ENCODE measurements around the gene FKBP1A. TPM values are rescaled to one million over a fixed set of nuclear protein-coding genes. Genes with fewer than 3 reads are reported as not detected.

Gene FKBP1A
- total and polyA plus RNA-seq, 10 of the 15 experiments (the other 5 are each of a cell fraction or from before 2014, with no cell fraction given), result 103 to 687 (median 254) TPM

- no peak for TF ChIP-seq PRDM15 (CRISPR knock-in tag; IDR thresholded peaks at IDR 0.05)
- TF ChIP-seq STAT3 (IDR thresholded peaks at IDR 0.05; ENCODE audit: low read depth, low read length), result no peak
- TF ChIP-seq USF1 (IDR thresholded peaks at IDR 0.05; ENCODE audit: borderline replicate concordance, extremely low read length, insufficient read depth, low read depth, low read length), result no peak
Measured at GRCh38 chr20:1331801-1332453, 60.9 kb downstream of the FKBP1A start (continued).

- peaks cover 27% of the 10 kb centered on the region for H3K4me1 ChIP-seq (ENCODE audit: control insufficient read depth, insufficient read depth, low read length)
- no peaks in the 10 kb centered on the region; the same call in 1 of the 2 replicates for H4K20me1 ChIP-seq (ENCODE audit: control insufficient read depth, insufficient read depth)
- ChIA-PET CTCF (interaction anchor here (0.7 to 1.1 kb wide), 3 partner anchors 40 to 106 kb away, joined by 3 to 4 read pairs (median 4); no protein-coding TSS in a partner anchor), POLR2A (interaction anchor here (1.7 to 7.0 kb wide), 2 partner anchors 46 to 60 kb away, joined by 6 to 76 read pairs; partner anchors contain the start of gene FKBP1A), RAD21 (ENCODE audit: unreplicated experiment) (interaction anchor here (2.5 to 4.6 kb wide), 2 partner anchors 46 to 60 kb away, joined by 12 to 37 read pairs; no protein-coding TSS in a partner anchor), SMC1A (ENCODE audit: uncharacterized antibody, unreplicated experiment) (interaction anchor here (0.9 to 5.0 kb wide), 3 partner anchors 16 to 60 kb away, joined by 3 to 52 read pairs (median 6); partner anchors contain the start of gene FKBP1A)
- in situ Hi-C loops (cut with MboI), result no loop called here
- H3K27me3 ChIP-seq (replicated peaks in 1 of 2; ENCODE audit: control insufficient read depth in 2 of 2, insufficient read depth in 2 of 2, low read length in 1 of 2), result no peaks in the 10 kb centered on the region
- FAIRE-seq (no peak), DNase-seq (ENCODE audit: low read depth, low spot score) (no peak), ATAC-seq (no peak)
- 93% methylated on average over 2 of the region's 2 CpGs for WGBS (ENCODE audit: insufficient coverage, insufficient replicate concordance, low lambda C conversion rate, missing lambda C conversion rate)
- H3K4me2 ChIP-seq (ENCODE audit: control insufficient read depth, insufficient read depth), result no peak overlapping the region
- peaks cover 44% of the 10 kb centered on the region for H3K79me2 ChIP-seq (ENCODE audit: control insufficient read depth, insufficient read depth, low read length)
- no TSS peak for BruUV-seq (replicated peaks)
- H3K27ac ChIP-seq (ENCODE audit: control insufficient read depth, insufficient read depth), result no peak overlapping the region
- H2AFZ ChIP-seq (ENCODE audit: control insufficient read depth, low read depth, low read length), result no peak overlapping the region
- no peak overlapping the region for H3K9ac ChIP-seq (ENCODE audit: control insufficient read depth, insufficient read depth, low read length)
- intact Hi-C loops (cut with micrococcal nuclease; ENCODE audit: unreplicated experiment), result no loop called here
- H3K36me3 ChIP-seq (ENCODE audit: control insufficient read depth in 2 of 2, insufficient read depth in 2 of 2, low read length in 1 of 2), result no peaks in the 10 kb centered on the region; a peak in 1 of 4 replicates
- TF ChIP-seq GATAD2B (conservative IDR thresholded peaks at IDR 0.05; ENCODE audit: low read depth) (no peak), ZNF207 (IDR thresholded peaks at IDR 0.05; ENCODE audit: borderline replicate concordance) (no peak)
- no peaks in the 10 kb centered on the region for H3K9me3 ChIP-seq (replicated peaks; ENCODE audit: control insufficient read depth, insufficient read depth, low read length)
- no peak overlapping the region for H3K4me3 ChIP-seq
Measured at GRCh38 chr20:1331101-1331500, 61.8 kb downstream of the FKBP1A start.

All from GM12878 (cell line).